HG03108 (cell line): ENCODE results near the gene ACR.

ENCODE experiments used
- ATAC-seq: cut with Tn5 transposase; IDR thresholded peaks from one replicate; pipeline ENCODE4 v1.9.1; 2021; ENCODE audit warnings: moderate library complexity; ENCODE audit not compliant: unreplicated experiment

ACR gene

GRCh38 chr22:50702821-50703725 is 34.9 kb upstream of the ACR start:
- ATAC-seq: no peak

GRCh38 chr22:50703726-50704509 is 34.1 kb upstream of the ACR start:
- ATAC-seq: no peak

- no peak for ATAC-seq
Measured at GRCh38 chr22:50704510-50705218, 33.3 kb upstream of the ACR start.

- ATAC-seq: no peak
Measured at GRCh38 chr22:50705219-50705691, 32.7 kb upstream of the ACR start.

- no peak for ATAC-seq
Measured at GRCh38 chr22:50705851-50706351, 32.1 kb upstream of the ACR start.

- no peak for ATAC-seq
Measured at GRCh38 chr22:50706481-50707125, 31.4 kb upstream of the ACR start.

GRCh38 chr22:50708474-50708873 is 29.5 kb upstream of the ACR start:
- no peak for ATAC-seq

- ATAC-seq: no peak
Measured at GRCh38 chr22:50708996-50709395, 29.0 kb upstream of the ACR start.

- ATAC-seq: no peak
Measured at GRCh38 chr22:50710221-50710620, 27.8 kb upstream of the ACR start.

- no peak for ATAC-seq
Measured at GRCh38 chr22:50710886-50711285, 27.1 kb upstream of the ACR start.

GRCh38 chr22:50711446-50712340 is 26.3 kb upstream of the ACR start:
- no peak for ATAC-seq

GRCh38 chr22:50712341-50713007 is 25.5 kb upstream of the ACR start:
- ATAC-seq: no peak

GRCh38 chr22:50713008-50713385 is 25.0 kb upstream of the ACR start:
- ATAC-seq: no peak

- ATAC-seq: no peak
Measured at GRCh38 chr22:50713571-50714056, 24.4 kb upstream of the ACR start.

GRCh38 chr22:50714150-50714549 is 23.9 kb upstream of the ACR start:
- no peak for ATAC-seq

- no peak for ATAC-seq
Measured at GRCh38 chr22:50714631-50715179, 23.3 kb upstream of the ACR start.

- ATAC-seq: no peak
Measured at GRCh38 chr22:50715250-50715649, 22.8 kb upstream of the ACR start.

GRCh38 chr22:50715776-50716175 is 22.2 kb upstream of the ACR start:
- ATAC-seq: no peak
